HepG2 (cell line): ENCODE measurements around the gene CNTRL. TPM values are rescaled to one million over a fixed set of nuclear protein-coding genes. Genes with fewer than 3 reads are reported as not detected.
A peak's percentile ranks its signal among the peaks of the same experiment; 100 is the strongest.

Experiments used
- DBP ChIP-seq: sonication (generic); formaldehyde crosslinking; IDR thresholded peaks from 2 replicates; pipeline ENCODE4 v1.4.0; 2020; ENCODE audit warnings: missing genetic modification reagents; ENCODE audit errors: not compliant biosample characterization
- ETV6 ChIP-seq: sonication (generic); formaldehyde crosslinking; conservative IDR thresholded peaks from 2 replicates; pipeline ENCODE4 v1.4.0; 2020; ENCODE audit warnings: missing genetic modification reagents
- FOXJ3 ChIP-seq: sonication (generic); formaldehyde crosslinking; IDR thresholded peaks from 2 replicates; pipeline ENCODE4 v1.4.0; 2020; ENCODE audit warnings: missing genetic modification reagents, mild to moderate bottlenecking, borderline replicate concordance
- FOXP4 ChIP-seq: sonication (generic); formaldehyde crosslinking; IDR thresholded peaks from 2 replicates; pipeline ENCODE4 v1.4.0; 2020; ENCODE audit warnings: missing genetic modification reagents
- HMGXB3 ChIP-seq: sonication (generic); formaldehyde crosslinking; IDR thresholded peaks from 2 replicates; pipeline ENCODE4 v1.4.0; 2020; ENCODE audit warnings: missing genetic modification reagents, borderline replicate concordance
- KMT2A ChIP-seq: sonication (generic); formaldehyde crosslinking; IDR thresholded peaks from 2 replicates; pipeline ENCODE4 v1.4.0; 2020; ENCODE audit warnings: missing genetic modification reagents
- MNT ChIP-seq: fragments of 450-650 bp; IDR thresholded peaks from 2 replicates; pipeline ENCODE4 v1.6.1; 2016
- POLR2A ChIP-seq, 2 experiments: IDR thresholded peaks; 2 replicates each; pipeline ENCODE4 v1.6.1; 2011; ENCODE audit warnings: low read depth in 2 of 2, low read length in 2 of 2, mild to moderate bottlenecking in 1 of 2, moderate library complexity in 1 of 2; ENCODE audit not compliant: insufficient read depth in 1 of 2
- STAG1 ChIP-seq: sonication (generic); formaldehyde crosslinking; IDR thresholded peaks from 2 replicates; pipeline ENCODE4 v1.4.0; 2020; ENCODE audit warnings: missing genetic modification reagents
- TAF1 ChIP-seq: sonication (generic); formaldehyde crosslinking; IDR thresholded peaks from 2 replicates; pipeline ENCODE4 v1.4.0; 2020; ENCODE audit warnings: missing genetic modification reagents
- ZBTB26 ChIP-seq: IDR thresholded peaks from 2 replicates; pipeline ENCODE4 v1.6.1; 2016; ENCODE audit warnings: missing compliant biosample characterization, missing genetic modification reagents, borderline replicate concordance
- ZBTB7A ChIP-seq: sonication (generic); formaldehyde crosslinking; IDR thresholded peaks from 2 replicates; pipeline ENCODE4 v1.8.0; 2022; ENCODE audit warnings: mild to moderate bottlenecking, missing genetic modification reagents
- ZNF451 ChIP-seq: sonication (generic); formaldehyde crosslinking; IDR thresholded peaks from 2 replicates; pipeline ENCODE4 v1.5.0; 2020; ENCODE audit warnings: mild to moderate bottlenecking, missing genetic modification reagents
- ZNF644 ChIP-seq: IDR thresholded peaks from 2 replicates; pipeline ENCODE4 v1.6.1; 2016; ENCODE audit warnings: low read depth
- ZSCAN5A ChIP-seq: sonication (generic); formaldehyde crosslinking; IDR thresholded peaks from 2 replicates; pipeline ENCODE4 v1.8.0; 2022; ENCODE audit warnings: mild to moderate bottlenecking, missing genetic modification reagents, borderline replicate concordance
- polyA plus RNA-seq, 8 experiments: library from polyadenylated mRNA; depleted of rRNA in 3 of 8; stranded (reverse) in 7 of 8; unstranded in 1 of 8; fragments of >200 nt; fragmentation: Illumina TruSeq in 4 of 8; extraction: Trizol in 4 of 8; gene quantifications; 2 replicates each; pipeline versions ENCODE4 v1.2.1 to v1.2.3, GENCODE V29; 2011 to 2016; ENCODE audit warnings: low read depth in 4 of 8, missing spikeins in 1 of 8, mixed read lengths in 1 of 8; ENCODE audit not compliant: insufficient read depth in 1 of 8
- total RNA-seq, 5 experiments: library from RNA; depleted of rRNA; stranded (reverse); fragments of >200 nt; fragmentation: Illumina TruSeq; extraction: Trizol; gene quantifications; 2 replicates each; pipeline ENCODE4 v1.2.3, GENCODE V29; 2016; ENCODE audit warnings: low read depth in 1 of 5

Gene CNTRL
- total and polyA plus RNA-seq, 2 of the 13 experiments (the other 11 are each of a cell fraction or from before 2014, with no cell fraction given) = 7.5 to 11.8 TPM

- TF ChIP-seq ZNF451 (CRISPR knock-in tag) (no peak), ETV6 (CRISPR knock-in tag) (no peak), ZNF644 (CRISPR knock-in tag) (peak; percentile 45; the same call in 1 of the 2 replicates), TAF1 (CRISPR knock-in tag) (peak; percentile 60; the same call in 1 of the 2 replicates), MNT (no peak), POLR2A (IDR thresholded peaks at IDR 0.05; ENCODE audit: insufficient read depth in 1 of 2, low read depth in 2 of 2, low read length in 2 of 2) (peak; percentile 56 to 72; a peak in 3 of 4 replicates), ZSCAN5A (CRISPR knock-in tag) (no peak), KMT2A (CRISPR knock-in tag) (peak; percentile 84), HMGXB3 (CRISPR knock-in tag) (peak; percentile 37; the same call in 1 of the 2 replicates), DBP (CRISPR knock-in tag) (no peak), STAG1 (peak; percentile 25; the same call in 1 of the 2 replicates), FOXP4 (0 out of 2 replicates have a peak, but pooled peaks have one; percentile 35), ZBTB7A (CRISPR knock-in tag) (no peak), ZBTB26 (CRISPR knock-in tag) (no peak), FOXJ3 (CRISPR knock-in tag) (peak; percentile 24; the same call in 1 of the 2 replicates)
Measured at GRCh38 chr9:121121582-121122087, 46.9 kb downstream of the CNTRL start (continued).
